HepG2 (cell line): ENCODE data around the gene DEFB108B. TPM values are rescaled to one million over a fixed set of nuclear protein-coding genes. Genes with fewer than 3 reads are reported as not detected.
A peak's percentile ranks its signal among the peaks of the same experiment; 100 is the strongest.
"Not testable (repeated sequence)": the region's sequence is repeated elsewhere in the genome, so short reads cannot be mapped to it uniquely, and the experiment has no call there.

Source experiments
- ATAC-seq: fragments of 200-7000 bp; cut with Tn5 transposase; 3 replicates; pipeline ENCODE4 v1.9.1; 2020; ENCODE audit warnings: mild to moderate bottlenecking, moderate library complexity
- BruUV-seq: library from RNA; stranded (reverse); fragments of 400-500 nt; replicated peaks from 2 replicates; lab custom pipeline; 2021; lab: Mats Ljungman, UMichigan
- CTCF ChIA-PET: fragments of 300-600 bp; formaldehyde crosslinking; extraction: SDS; loops from one replicate; lab custom pipeline; 2021; ENCODE audit warnings: low total read pairs, inconsistent platforms, low intra/inter-chr PET ratio; lab: Yijun Ruan, JAX
- POLR2A ChIA-PET: fragments of 350-600 bp; sonication (Branson Sonifier 250); formaldehyde crosslinking; loops from one replicate; lab custom pipeline; 2020; ENCODE audit warnings: antibody characterized with exemption, inconsistent platforms; lab: Yijun Ruan, JAX
- DNase-seq: peaks from one replicate; pipeline ENCODE4 v3.0.0-alpha.2; 2015; ENCODE audit warnings: low spot score
- FAIRE-seq: peaks from 3 replicates; lab custom pipeline; 2011; peaks lifted over from hg19 to GRCh38; lab: Jason Lieb, UNC
- H2AFZ ChIP-seq: one replicate; pipeline ENCODE4 v1.6.1; 2011; ENCODE audit warnings: low read length, inconsistent platforms
- H3K27ac ChIP-seq: fragments of 300-600 bp; 3 replicates; pipeline ENCODE4 v1.8.0; 2011; ENCODE audit warnings: mixed run types, mild to moderate bottlenecking, mixed read lengths, low read length, inconsistent platforms; ENCODE audit not compliant: insufficient read depth; ENCODE audit errors: extremely low read length
- H3K27me3 ChIP-seq, 2 experiments: fragments of 200-600 bp in 1 of 2; 2 replicates in 1 of 2; 3 replicates in 1 of 2; pipeline versions ENCODE4 v1.6.0 to v1.8.0; 2011; ENCODE audit warnings: low read length in 2 of 2, mild to moderate bottlenecking in 2 of 2, moderate library complexity in 2 of 2, inconsistent platforms in 1 of 2; ENCODE audit not compliant: insufficient read depth in 2 of 2, control insufficient read depth in 1 of 2
- H3K36me3 ChIP-seq, 2 experiments: fragments of 200-600 bp in 1 of 2; replicated peaks in 1 of 2; 2 replicates in 1 of 2; 3 replicates in 1 of 2; pipeline versions ENCODE4 v1.5.1 to v1.8.0; 2011; ENCODE audit warnings: low read length in 2 of 2, inconsistent platforms in 1 of 2; ENCODE audit not compliant: insufficient read depth in 2 of 2, control insufficient read depth in 1 of 2
- H3K4me1 ChIP-seq: 2 replicates; pipeline ENCODE4 v1.5.1; 2012; ENCODE audit warnings: low read length, inconsistent platforms; ENCODE audit not compliant: insufficient read depth
- H3K4me2 ChIP-seq: 2 replicates; pipeline ENCODE4 v1.6.0; 2011; ENCODE audit warnings: low read depth, low read length, inconsistent platforms
- H3K4me3 ChIP-seq, 3 experiments: fragments of 200-600 bp in 1 of 3; sonication (generic), shearing (Covaris generic) in 1 of 3; replicated peaks in 1 of 3; 2 replicates each; pipeline ENCODE4 v1.5.1; 2011 to 2016; ENCODE audit warnings: low read length in 3 of 3, inconsistent platforms in 2 of 3, low read depth in 2 of 3, mild to moderate bottlenecking in 2 of 3, control low read depth in 1 of 3, mixed read lengths in 1 of 3; ENCODE audit not compliant: insufficient read depth in 1 of 3
- H3K79me2 ChIP-seq: one replicate; pipeline ENCODE4 v1.6.1; 2011; ENCODE audit warnings: low read length, inconsistent platforms; ENCODE audit not compliant: insufficient read depth
- H3K9ac ChIP-seq: 2 replicates; pipeline ENCODE4 v1.6.0; 2011; ENCODE audit warnings: mild to moderate bottlenecking, low read depth, low read length, inconsistent platforms; ENCODE audit not compliant: insufficient read depth
- H3K9me3 ChIP-seq: 2 replicates; pipeline ENCODE4 v1.5.1; 2012; ENCODE audit warnings: mild to moderate bottlenecking, low read length
- H4K20me1 ChIP-seq: 2 replicates; pipeline ENCODE4 v1.6.0; 2011; ENCODE audit warnings: inconsistent platforms, mild to moderate bottlenecking, low read length, moderate library complexity; ENCODE audit not compliant: insufficient read depth
- GABPA ChIP-seq, 2 experiments: IDR thresholded peaks; 2 replicates each; pipeline ENCODE4 v1.6.1; 2011 to 2016; ENCODE audit warnings: low read depth in 2 of 2, low read length in 1 of 2, missing biosample characterization in 1 of 2, missing genetic modification characterization in 1 of 2
- GABPB1 ChIP-seq: IDR thresholded peaks from 2 replicates; pipeline ENCODE4 v1.6.1; 2016; ENCODE audit warnings: mild to moderate bottlenecking, missing genetic modification reagents, moderate library complexity, missing compliant biosample characterization
- KDM2A ChIP-seq: sonication (generic); formaldehyde crosslinking; IDR thresholded peaks from 2 replicates; pipeline ENCODE4 v1.4.0; 2020; ENCODE audit warnings: low read depth, missing genetic modification reagents, borderline replicate concordance
- SAP130 ChIP-seq: IDR thresholded peaks from 2 replicates; pipeline ENCODE4 v1.6.1; 2016; ENCODE audit warnings: low read depth
- WGBS: methylation state at CpG from one replicate; pipeline ENCODE4 v1.1.6; 2017; ENCODE audit warnings: low lambda C conversion rate; 5-methylcytosine and 5-hydroxymethylcytosine counted together
- in situ Hi-C: cut with HindIII; loops from 2 replicates; pipeline ENCODE4 v1.10.0; 2017; ENCODE audit warnings: low pct_unique_long_range_greater_than_20kb; ENCODE audit not compliant: extremely low pct_ligation_motif_present
- intact Hi-C: fragments of 100-400 bp; cut with micrococcal nuclease; formaldehyde crosslinking; loops from one replicate; pipeline ENCODE4 v1.10.0; 2022; ENCODE audit not compliant: unreplicated experiment
- polyA plus RNA-seq, 8 experiments: library from polyadenylated mRNA; depleted of rRNA in 3 of 8; stranded (reverse) in 7 of 8; unstranded in 1 of 8; fragments of >200 nt; fragmentation: Illumina TruSeq in 4 of 8; extraction: Trizol in 4 of 8; gene quantifications; 2 replicates each; pipeline versions ENCODE4 v1.2.1 to v1.2.3, GENCODE V29; 2011 to 2016; ENCODE audit warnings: low read depth in 4 of 8, missing spikeins in 1 of 8, mixed read lengths in 1 of 8; ENCODE audit not compliant: insufficient read depth in 1 of 8
- total RNA-seq, 5 experiments: library from RNA; depleted of rRNA; stranded (reverse); fragments of >200 nt; fragmentation: Illumina TruSeq; extraction: Trizol; gene quantifications; 2 replicates each; pipeline ENCODE4 v1.2.3, GENCODE V29; 2016; ENCODE audit warnings: low read depth in 1 of 5

DEFB108B gene
- total and polyA plus RNA-seq, 2 of the 13 experiments (the other 11 are each of a cell fraction or from before 2014, with no cell fraction given) = not detected

DNA sequence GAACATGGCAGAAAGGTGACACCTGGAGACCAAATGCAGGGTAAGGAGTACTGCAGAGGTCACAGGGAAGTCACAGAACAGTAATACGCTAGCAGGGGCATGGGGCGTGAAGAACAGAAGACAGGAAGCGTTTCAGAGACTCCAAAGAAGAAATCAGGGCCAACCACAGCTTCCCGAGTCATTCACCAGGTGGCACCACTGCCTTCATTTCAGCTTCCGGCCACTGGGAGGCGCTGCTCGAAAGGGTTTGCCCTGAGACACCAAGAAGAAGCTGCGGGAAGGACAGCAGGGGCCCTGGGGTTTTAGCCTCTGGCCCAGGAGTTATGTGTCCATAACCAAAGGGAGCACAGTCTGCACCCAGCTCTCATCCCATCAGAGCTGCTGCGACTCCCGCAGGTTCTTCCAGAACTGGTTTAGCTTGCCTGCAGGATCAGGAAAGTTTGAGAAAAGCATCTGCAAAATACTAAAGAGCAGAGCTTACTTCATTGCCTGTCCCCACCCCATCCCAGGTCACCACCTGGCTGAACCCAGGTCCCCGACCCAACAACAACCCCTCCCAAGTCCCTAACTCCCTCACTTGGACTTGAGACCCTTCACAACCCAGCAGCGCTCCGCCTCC, 32.6 kb upstream of the DEFB108B start (continued):
- TF ChIP-seq GABPA (IDR thresholded peaks at IDR 0.05; ENCODE audit: low read depth, low read length) = not testable (repeated sequence)
- TF ChIP-seq GABPA (CRISPR knock-in tag; IDR thresholded peaks at IDR 0.05; ENCODE audit: low read depth) (peak; percentile 33; the same call in 1 of the 2 replicates), KDM2A (peak; percentile 28; the same call in 1 of the 2 replicates), GABPB1 (peak; percentile 25; the same call in 1 of the 2 replicates), SAP130 (CRISPR knock-in tag) (0 out of 2 replicates have a peak, but pooled peaks have one; percentile 17)

DNA sequence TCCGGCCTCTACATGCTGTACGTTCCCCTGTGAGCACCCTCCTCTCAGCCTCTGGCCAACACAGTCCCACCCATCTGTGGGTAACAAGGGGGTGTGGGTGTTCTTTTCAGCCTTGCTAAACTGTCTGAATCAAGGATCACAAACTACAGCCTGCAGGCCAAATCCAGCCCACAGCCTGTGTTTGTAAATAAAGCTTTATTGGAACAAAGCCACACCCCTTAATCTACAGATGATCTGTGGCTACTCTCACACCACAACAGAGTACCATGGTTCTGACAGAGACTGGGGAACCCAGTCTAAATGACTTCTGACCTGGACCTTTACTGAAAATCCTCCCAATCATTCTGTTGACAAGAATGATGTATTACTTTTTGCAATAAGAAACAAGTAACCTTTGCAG, 32.0 kb upstream of the DEFB108B start:
- in situ Hi-C loops, H3K9ac ChIP-seq, H3K27ac ChIP-seq, H3K4me2 ChIP-seq, H2AFZ ChIP-seq, ATAC-seq, H4K20me1 ChIP-seq, H3K4me3 ChIP-seq, H3K27me3 ChIP-seq, POLR2A ChIA-PET, FAIRE-seq, DNase-seq, H3K79me2 ChIP-seq, intact Hi-C loops, H3K4me1 ChIP-seq, H3K9me3 ChIP-seq, H3K36me3 ChIP-seq, BruUV-seq: not testable (repeated sequence)
- 92% methylated on average over 2 of the region's 2 CpGs for WGBS
- CTCF ChIA-PET = interaction anchor here (1.3 kb wide), 1 partner anchor 13 kb away, joined by 8 read pairs; no protein-coding TSS in a partner anchor

DNA sequence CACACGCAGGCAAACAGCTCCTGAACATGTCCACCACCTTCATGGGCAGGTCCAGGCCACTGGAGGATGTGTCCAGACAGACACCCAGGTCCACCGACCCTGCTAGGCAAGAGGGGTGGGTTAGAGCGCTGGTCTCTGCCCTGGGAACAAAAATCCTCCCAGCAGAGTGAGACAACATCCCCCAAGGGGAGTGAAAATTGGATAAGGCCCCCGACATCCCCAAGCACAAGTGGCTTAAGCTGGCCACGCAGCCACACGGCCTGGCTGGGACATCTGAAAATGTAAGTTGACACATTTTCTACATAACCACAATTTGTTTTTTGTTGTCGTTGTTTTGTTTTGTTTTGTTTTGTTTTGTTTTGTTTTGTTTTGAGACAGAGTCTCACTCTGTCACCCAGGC, 30.1 kb upstream of the DEFB108B start:
- H3K9ac ChIP-seq, H3K4me1 ChIP-seq, H3K4me2 ChIP-seq, POLR2A ChIA-PET, H3K79me2 ChIP-seq, H3K4me3 ChIP-seq, H3K27ac ChIP-seq, FAIRE-seq, H4K20me1 ChIP-seq, in situ Hi-C loops, H3K36me3 ChIP-seq, DNase-seq, intact Hi-C loops, H3K9me3 ChIP-seq, H2AFZ ChIP-seq, BruUV-seq, ATAC-seq, CTCF ChIA-PET, H3K27me3 ChIP-seq: not testable (repeated sequence)
- WGBS = 72% methylated on average over 6 of the region's 7 CpGs

DNA sequence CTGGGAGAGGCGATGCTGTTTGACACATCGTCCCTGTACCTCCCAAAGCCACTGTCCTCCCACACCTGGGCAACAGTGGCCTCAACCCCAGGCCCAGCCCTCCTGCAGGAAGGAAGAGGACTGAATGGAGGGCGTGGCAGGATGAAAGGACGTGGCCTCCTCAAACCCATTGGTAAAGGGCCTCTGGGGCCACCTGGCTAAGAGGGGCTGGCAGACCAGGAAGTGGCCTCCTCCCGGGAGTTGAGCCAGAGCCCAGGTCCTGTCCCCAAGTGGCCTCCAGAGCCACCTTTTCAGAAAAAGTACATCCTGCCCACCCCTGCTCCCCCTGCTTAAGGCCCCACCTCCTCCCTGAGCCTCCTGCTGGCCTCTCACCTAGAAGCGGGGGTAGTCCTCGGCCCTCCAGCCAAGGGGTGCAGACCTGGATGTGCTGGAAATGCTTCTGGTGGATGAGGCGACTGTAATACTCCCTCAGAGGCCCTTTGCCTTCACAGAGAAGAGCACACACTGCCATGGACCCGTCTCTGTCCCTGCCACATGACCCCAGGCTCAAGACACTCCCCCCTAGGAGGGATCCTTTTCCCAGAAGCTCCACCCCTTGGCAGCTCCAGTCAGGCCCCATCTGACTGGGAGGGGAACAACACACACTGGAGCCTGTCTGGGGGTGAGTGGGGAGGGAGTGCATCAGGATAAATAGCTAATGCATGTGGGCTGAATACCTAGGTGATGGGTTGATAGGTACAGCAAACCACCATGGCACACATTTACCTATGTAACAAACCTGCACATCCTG, 28.6 kb upstream of the DEFB108B start:
- H3K9ac ChIP-seq, H3K27me3 ChIP-seq, CTCF ChIA-PET, H3K9me3 ChIP-seq, intact Hi-C loops, H3K4me2 ChIP-seq, H3K27ac ChIP-seq, H3K4me3 ChIP-seq, H2AFZ ChIP-seq, ATAC-seq, H4K20me1 ChIP-seq, BruUV-seq, in situ Hi-C loops, POLR2A ChIA-PET, H3K79me2 ChIP-seq, FAIRE-seq, DNase-seq, H3K4me1 ChIP-seq, H3K36me3 ChIP-seq: not testable (repeated sequence)
- WGBS = 90% methylated on average over 3 of the region's 9 CpGs
